DMS53 treated with DMSO at 0.1 percent for 48 hours (cell line): ENCODE data around the gene DYDC2.
A peak's percentile ranks its signal among the peaks of the same experiment; 100 is the strongest.
"Not testable (repeated sequence)": the region's sequence is repeated elsewhere in the genome, so short reads cannot be mapped to it uniquely, and the experiment has no call there.

Source experiments
- DNase-seq: peaks from one replicate; lab custom pipeline; 2025; ENCODE audit not compliant: unreplicated experiment; lab: John Stamatoyannopoulos, UW

The DYDC2 gene

DNA sequence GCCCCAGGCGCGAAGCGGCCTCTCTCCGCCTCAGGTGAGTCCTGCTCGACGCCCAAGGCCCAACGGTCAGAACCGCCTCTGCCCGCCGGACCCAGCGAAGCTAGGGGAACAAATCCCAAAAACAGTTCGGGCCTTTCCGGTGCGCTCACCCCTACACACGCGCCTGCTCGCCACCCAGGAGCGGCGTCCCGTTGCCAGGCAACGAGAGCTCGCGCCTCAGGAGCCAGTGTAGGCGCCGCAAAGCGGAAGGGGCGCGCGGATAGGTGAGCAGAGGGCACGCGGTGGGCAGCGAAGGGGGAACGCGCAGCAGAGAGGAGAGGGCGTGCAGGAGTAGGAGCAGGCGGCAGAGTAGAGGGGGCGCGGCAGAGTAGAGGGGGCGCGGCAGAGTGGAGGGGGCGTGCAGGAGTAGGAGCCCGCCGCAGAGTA is at the start of gene DYDC2, which contains the start of gene DYDC1:
Gene DYDC2 (plus strand): TSS at position 219 of the 426 bp plus-strand sequence. CDS start 5,663 bp downstream, outside the sequence.
Gene DYDC1 (minus strand): TSS at position 193 of the 426 bp plus-strand sequence. CDS start 4,154 bp downstream, outside the sequence.
- peak; percentile 39 for DNase-seq

- DNase-seq, result no peak
Observed at GRCh38 chr10:80313523-80313922, 43.1 kb upstream of the DYDC2 start.

- DNase-seq, result no peak
Observed at GRCh38 chr10:80315391-80315790, 41.2 kb upstream of the DYDC2 start.

GRCh38 chr10:80318742-80319141 is 37.8 kb upstream of the DYDC2 start:
- no peak for DNase-seq

- no peak for DNase-seq
Observed at GRCh38 chr10:80319318-80319717, 37.3 kb upstream of the DYDC2 start.

- no peak for DNase-seq
Observed at GRCh38 chr10:80319725-80320290, 36.8 kb upstream of the DYDC2 start.

- no peak for DNase-seq
Observed at GRCh38 chr10:80320377-80320776, 36.2 kb upstream of the DYDC2 start.

- no peak for DNase-seq
Observed at GRCh38 chr10:80321183-80321582, 35.4 kb upstream of the DYDC2 start.

DNA sequence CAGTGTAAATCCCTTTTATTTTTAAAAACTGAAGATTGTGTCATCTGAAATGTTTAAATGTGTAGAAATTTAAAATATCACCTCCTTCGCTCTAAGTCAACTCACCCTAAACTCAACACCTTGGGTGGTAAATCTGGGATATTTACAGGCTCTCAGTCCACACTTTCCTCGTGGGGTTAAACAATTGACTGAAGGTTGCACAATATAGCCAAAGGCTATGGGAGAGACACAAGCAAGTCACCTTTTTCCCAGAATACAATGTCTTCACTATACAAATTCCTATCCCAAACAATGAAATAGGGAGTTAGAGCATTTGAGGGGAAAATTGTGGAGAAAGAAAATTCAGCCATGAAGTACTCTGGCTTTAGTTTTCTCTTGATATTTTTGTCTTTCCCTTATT is 34.4 kb upstream of the DYDC2 start:
- no peak for DNase-seq

- DNase-seq, result no peak
Observed at GRCh38 chr10:80322711-80323110, 33.9 kb upstream of the DYDC2 start.

DNA sequence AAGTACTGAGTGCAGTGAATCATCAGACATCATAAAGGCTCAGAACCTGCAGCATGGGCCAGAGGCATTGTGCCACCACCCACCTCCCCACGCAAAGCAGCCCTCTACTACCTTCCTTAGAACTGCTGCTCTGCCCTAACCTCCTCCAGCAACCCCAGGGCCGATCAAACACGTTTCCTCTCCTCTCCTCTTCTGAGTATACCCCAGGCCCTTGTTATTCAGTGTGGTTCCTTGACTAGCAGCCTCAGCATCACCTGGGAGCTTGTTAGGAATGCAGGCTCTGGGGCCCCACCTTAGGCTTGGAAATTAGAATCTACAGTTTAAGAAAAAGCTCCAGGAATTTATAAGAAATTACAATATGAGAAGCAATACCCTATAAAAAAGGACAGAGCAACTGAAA is 33.3 kb upstream of the DYDC2 start:
- no peak for DNase-seq

DNA sequence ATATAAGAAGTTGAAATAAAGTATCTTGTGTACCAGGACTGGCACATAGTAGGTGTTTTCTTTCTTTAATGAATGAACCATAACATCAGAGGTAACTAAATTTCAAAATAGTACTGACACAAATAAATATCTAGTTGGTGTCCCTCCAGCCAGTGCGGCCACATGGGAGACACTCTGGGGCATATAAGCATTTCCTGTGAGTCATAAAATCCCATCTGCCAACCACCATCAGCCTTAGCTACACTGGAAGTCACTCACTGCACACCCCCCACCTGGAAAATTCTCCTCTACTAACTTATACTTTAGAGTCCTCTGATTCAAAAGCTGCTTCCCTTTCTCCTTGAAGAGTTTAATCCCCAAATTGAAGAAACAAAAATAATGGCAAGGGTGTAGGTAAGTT is 32.5 kb upstream of the DYDC2 start:
- peak; percentile 25 for DNase-seq

DNA sequence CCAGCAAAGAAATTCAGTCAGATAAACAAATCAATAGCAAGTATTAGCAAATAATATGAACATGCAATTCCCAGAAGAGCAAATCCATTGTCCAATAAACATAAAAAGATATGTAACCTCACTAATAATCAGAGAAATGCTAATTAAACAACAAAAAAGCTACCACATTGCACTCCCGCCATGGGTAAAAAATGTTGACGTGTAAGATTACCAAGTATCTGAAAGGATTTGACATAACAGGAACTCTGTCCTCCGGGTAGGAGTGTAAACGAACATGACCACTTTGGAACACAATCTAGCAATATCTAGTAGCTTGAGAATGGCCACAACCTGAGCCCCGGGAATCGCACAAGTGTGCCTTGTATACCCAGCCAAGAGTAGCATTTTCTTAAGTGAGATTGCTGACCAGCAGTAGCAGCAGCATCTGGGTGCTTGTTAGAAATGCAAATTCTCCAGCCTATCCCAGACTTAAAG is 31.7 kb upstream of the DYDC2 start:
- DNase-seq, result no peak

DNA sequence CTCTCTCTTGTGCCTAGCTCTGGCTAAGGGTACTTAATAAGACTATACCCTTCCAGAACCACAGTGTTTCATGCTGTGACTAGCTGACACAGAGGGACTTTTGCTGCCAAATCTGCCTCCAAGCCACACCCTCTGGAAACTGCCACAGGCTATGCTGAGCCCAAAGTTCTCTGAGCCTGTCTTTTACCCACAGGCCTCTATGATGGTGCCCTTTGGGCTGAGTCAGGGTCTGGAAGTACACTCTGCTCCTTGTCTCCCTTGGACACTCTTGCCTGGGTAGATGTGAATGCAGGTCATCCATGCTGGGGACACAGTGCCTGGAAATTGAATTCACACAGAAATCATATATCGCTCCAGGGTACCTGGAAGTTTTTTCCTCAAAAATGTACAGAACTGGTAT is 22.6 kb upstream of the DYDC2 start:
- DNase-seq, result no peak

- no peak for DNase-seq
Observed at GRCh38 chr10:80344276-80344675, 12.3 kb upstream of the DYDC2 start.

DNA sequence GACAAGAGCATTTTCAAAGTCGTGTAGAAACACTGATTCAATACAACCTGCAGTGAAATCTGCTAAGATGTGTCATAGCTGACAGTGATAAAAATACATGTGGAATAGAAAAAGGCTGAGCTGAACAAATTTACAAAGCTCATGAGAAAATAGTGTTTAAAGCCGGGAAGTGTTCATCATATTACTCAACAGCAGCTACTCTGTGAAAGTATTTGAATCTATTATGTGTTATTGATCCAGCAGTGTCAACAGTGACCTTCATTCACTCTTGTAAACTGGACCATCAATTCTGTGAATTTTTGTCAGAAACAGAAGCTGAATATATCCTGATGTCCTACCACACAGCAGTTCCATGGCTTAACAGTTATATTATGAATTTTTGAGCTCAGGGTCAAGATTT is 11.7 kb upstream of the DYDC2 start:
- DNase-seq, result no peak

DNA sequence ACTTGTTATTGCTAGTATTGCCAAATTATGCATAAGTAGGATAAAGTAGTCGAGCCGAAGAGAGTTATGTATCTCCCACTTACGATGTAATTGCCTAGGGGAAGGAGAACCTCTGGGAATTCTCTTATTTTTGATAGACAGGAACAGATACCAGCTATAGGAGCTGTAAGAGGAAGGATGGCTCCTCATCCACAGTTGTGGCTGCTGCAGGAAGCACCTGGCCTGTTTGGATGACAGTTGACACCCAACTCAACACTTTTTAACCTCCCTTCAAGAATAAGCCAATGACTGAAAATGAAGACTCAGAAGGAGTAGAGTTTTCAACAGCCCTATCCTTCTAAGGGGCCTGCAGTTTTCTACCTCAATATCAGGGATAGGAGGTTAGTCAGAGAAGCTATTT is 6.3 kb upstream of the DYDC2 start:
- DNase-seq, result no peak

- DNase-seq, result no peak
Observed at GRCh38 chr10:80351220-80351619, 5.4 kb upstream of the DYDC2 start.

GRCh38 chr10:80356989-80357850 is 639 bp downstream of the DYDC2 start:
- DNase-seq, result peak; percentile 72

GRCh38 chr10:80357851-80358125 is 1.2 kb downstream of the DYDC2 start:
- DNase-seq, result no peak

GRCh38 chr10:80358925-80359324 is 2.3 kb downstream of the DYDC2 start:
- DNase-seq, result not testable (repeated sequence)

DNA sequence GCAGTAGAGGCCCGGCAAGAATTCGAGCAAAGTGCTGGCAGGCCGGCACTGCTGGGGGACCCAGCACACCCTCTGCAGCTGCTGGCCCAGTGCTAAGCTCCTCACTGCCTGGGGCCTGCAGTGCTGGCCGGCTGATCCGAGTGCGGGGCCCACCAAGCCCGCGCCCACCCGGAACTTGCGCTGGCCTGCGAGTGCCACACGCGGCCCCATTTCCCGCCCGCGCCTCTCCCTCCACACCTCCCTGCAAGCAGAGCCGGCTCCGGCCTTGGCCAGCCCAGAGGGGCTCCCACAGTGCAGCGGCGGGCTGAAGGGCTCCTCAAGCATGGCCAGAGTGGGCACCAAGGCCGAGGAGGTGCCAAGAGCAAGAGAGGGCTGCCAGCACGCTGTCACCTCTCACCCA is 3.1 kb downstream of the DYDC2 start:
- no peak for DNase-seq

- no peak for DNase-seq
Observed at GRCh38 chr10:80365510-80365909, 8.9 kb downstream of the DYDC2 start.
